ENCODE results near the gene ZNF451. TPM values are rescaled to one million over a fixed set of nuclear protein-coding genes. Genes with fewer than 3 reads are reported as not detected.
A peak's percentile ranks its signal among the peaks of the same experiment; 100 is the strongest.

The ZNF451 gene
- total RNA-seq, 2 donors from 2014 or later, result 30.3 to 35.0 TPM

- no peak for TF ChIP-seq POLR2A (IDR thresholded peaks at IDR 0.05)
- TF ChIP-seq CTCF (IDR thresholded peaks at IDR 0.05), result no peak
- Histone ChIP-seq H3K4me3 (no peak overlapping the region), H3K9me3 (no peaks in the 10 kb centered on the region), H3K36me3 (replicated peaks in 1 of 2; ENCODE audit: insufficient read depth in 1 of 2, low read depth in 2 of 2) (no peaks in the 10 kb centered on the region), H3K27ac (no peak overlapping the region), H3K27me3 (no peaks in the 10 kb centered on the region), H3K4me1 (no peaks in the 10 kb centered on the region)
- intact Hi-C loops (cut with DNase I), result no loop called here
- ATAC-seq (no peak), DNase-seq (no peak)
- WGBS, 2 donors, result 68 to 76% methylated on average over 2 of the region's 2 CpGs
Measured at GRCh38 chr6:57162028-57162427, 72.0 kb downstream of the ZNF451 start.

GRCh38 chr6:57162516-57162915, 72.5 kb downstream of the ZNF451 start:
- Histone ChIP-seq H3K27me3 (no peaks in the 10 kb centered on the region), H3K9me3 (no peaks in the 10 kb centered on the region), H3K4me1 (no peaks in the 10 kb centered on the region), H3K4me3 (no peak overlapping the region), H3K36me3 (replicated peaks in 1 of 2; ENCODE audit: insufficient read depth in 1 of 2, low read depth in 2 of 2) (no peaks in the 10 kb centered on the region), H3K27ac (no peak overlapping the region)
- no peak for ATAC-seq
- TF ChIP-seq POLR2A (IDR thresholded peaks at IDR 0.05), result no peak
- WGBS, 2 donors, result 70 to 71% methylated on average over 3 of the region's 3 CpGs
- no peak for DNase-seq
- intact Hi-C loops (cut with DNase I), result no loop called here

GRCh38 chr6:57163956-57164355, 74.0 kb downstream of the ZNF451 start:
- 92 to 97% methylated on average over 2 of the region's 2 CpGs for WGBS, 2 donors
- TF ChIP-seq POLR2A (IDR thresholded peaks at IDR 0.05) (no peak), CTCF (IDR thresholded peaks at IDR 0.05) (no peak)
- intact Hi-C loops (cut with DNase I), result no loop called here
- H3K9me3 ChIP-seq, result no peaks in the 10 kb centered on the region
- no peaks in the 10 kb centered on the region for H3K4me1 ChIP-seq
- H3K27me3 ChIP-seq, result no peaks in the 10 kb centered on the region
- no peaks in the 10 kb centered on the region for H3K36me3 ChIP-seq (replicated peaks in 1 of 2; ENCODE audit: insufficient read depth in 1 of 2, low read depth in 2 of 2)
- ATAC-seq (no peak), DNase-seq (no peak)
- no peak overlapping the region for H3K27ac ChIP-seq
- H3K4me3 ChIP-seq, result no peak overlapping the region

GRCh38 chr6:57165080-57165479, 75.1 kb downstream of the ZNF451 start:
- no peaks in the 10 kb centered on the region for H3K9me3 ChIP-seq
- intact Hi-C loops (cut with DNase I), result no loop called here
- TF ChIP-seq CTCF (IDR thresholded peaks at IDR 0.05), result no peak
- TF ChIP-seq POLR2A (IDR thresholded peaks at IDR 0.05), result no peak
- H3K36me3 ChIP-seq (replicated peaks in 1 of 2; ENCODE audit: insufficient read depth in 1 of 2, low read depth in 2 of 2), result no peaks in the 10 kb centered on the region
- 88 to 95% methylated on average over 1 of the region's 1 CpG for WGBS, 2 donors
- no peaks in the 10 kb centered on the region for H3K4me1 ChIP-seq
- H3K4me3 ChIP-seq, result no peak overlapping the region
- H3K27me3 ChIP-seq, result no peaks in the 10 kb centered on the region
- H3K27ac ChIP-seq, result no peak overlapping the region
- ATAC-seq (no peak), DNase-seq (no peak)

- Histone ChIP-seq H3K27me3 (no peaks in the 10 kb centered on the region), H3K4me1 (peaks cover 11% of the 10 kb centered on the region), H3K36me3 (replicated peaks in 1 of 2; ENCODE audit: insufficient read depth in 1 of 2, low read depth in 2 of 2) (no peaks in the 10 kb centered on the region), H3K4me3 (peak within 1 kb of the TSS; percentile 41 to 73), H3K27ac (peak within 1 kb of the TSS; percentile 48 to 87 (median 86)), H3K9me3 (no peaks in the 10 kb centered on the region)
- intact Hi-C loops (cut with DNase I), result no loop called here
- TF ChIP-seq CTCF (IDR thresholded peaks at IDR 0.05) (peak in 3 of 7 experiments; percentile 13 to 44 (median 36)), POLR2A (IDR thresholded peaks at IDR 0.05) (peak; percentile 42 to 71 (median 61))
- WGBS, 2 donors, result 0 to 1% methylated on average over 38 to 85 of the region's 97 CpGs
- peak; percentile 90 for ATAC-seq
- peak; percentile 78 to 90 (median 84) for DNase-seq
Measured at GRCh38 chr6:57172136-57173055, 82.4 kb downstream of the ZNF451 start, which contains the start of gene BAG2. Gene BAG2 (plus strand): TSS chr6:57172326. CDS start chr6:57172698, 372 bp downstream.
